HG02588 (cell line): ENCODE results near the gene CDK5.
"Not testable (repeated sequence)": the region's sequence is repeated elsewhere in the genome, so short reads cannot be mapped to it uniquely, and the experiment has no call there.

ENCODE experiments used
- ATAC-seq: cut with Tn5 transposase; IDR thresholded peaks from one replicate; pipeline ENCODE4 v1.9.1; 2021; ENCODE audit warnings: mild to moderate bottlenecking, moderate library complexity; ENCODE audit not compliant: unreplicated experiment

The CDK5 gene

GRCh38 chr7:151058781-151059366, 1.2 kb upstream of the CDK5 start:
- ATAC-seq = no peak

DNA sequence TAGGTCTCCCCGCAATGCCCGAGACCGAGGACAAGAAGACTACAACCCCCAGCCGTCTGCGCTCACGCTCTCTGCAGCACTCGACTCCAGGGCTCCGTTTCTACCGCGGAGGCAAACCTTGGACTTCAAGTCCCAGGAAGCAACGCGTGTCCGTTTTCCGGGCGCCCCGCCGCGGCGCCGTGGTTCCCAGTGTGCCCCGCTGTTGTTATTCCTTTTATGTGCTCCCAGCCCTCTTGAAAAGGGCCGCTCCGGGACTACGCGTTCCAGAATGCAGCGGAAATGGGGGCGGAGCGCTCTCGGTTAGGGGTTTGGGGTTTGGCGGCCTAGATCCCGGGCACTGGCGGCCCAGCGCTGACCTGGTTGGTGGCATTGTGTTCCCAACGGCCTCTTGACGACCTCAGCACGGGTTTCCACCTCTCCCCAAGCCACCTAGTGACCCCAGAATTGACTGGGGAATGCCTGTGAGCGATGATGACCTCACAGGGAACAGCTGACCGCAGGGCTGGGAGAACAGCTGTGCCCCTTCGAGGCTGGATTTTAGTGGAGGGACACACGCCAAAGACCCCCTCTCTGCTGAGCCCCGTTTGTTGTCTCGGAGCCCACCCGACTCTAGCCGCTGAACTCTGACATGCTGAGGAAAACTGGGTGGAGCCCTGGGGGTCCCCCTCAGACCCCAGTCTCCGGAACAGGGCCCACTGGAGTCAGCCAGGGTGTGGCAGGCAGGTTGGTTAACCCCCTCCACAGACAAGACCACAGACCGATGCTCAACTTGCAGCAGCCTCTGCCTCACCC, 488 bp upstream of the CDK5 start:
- ATAC-seq = peak; percentile 85

DNA sequence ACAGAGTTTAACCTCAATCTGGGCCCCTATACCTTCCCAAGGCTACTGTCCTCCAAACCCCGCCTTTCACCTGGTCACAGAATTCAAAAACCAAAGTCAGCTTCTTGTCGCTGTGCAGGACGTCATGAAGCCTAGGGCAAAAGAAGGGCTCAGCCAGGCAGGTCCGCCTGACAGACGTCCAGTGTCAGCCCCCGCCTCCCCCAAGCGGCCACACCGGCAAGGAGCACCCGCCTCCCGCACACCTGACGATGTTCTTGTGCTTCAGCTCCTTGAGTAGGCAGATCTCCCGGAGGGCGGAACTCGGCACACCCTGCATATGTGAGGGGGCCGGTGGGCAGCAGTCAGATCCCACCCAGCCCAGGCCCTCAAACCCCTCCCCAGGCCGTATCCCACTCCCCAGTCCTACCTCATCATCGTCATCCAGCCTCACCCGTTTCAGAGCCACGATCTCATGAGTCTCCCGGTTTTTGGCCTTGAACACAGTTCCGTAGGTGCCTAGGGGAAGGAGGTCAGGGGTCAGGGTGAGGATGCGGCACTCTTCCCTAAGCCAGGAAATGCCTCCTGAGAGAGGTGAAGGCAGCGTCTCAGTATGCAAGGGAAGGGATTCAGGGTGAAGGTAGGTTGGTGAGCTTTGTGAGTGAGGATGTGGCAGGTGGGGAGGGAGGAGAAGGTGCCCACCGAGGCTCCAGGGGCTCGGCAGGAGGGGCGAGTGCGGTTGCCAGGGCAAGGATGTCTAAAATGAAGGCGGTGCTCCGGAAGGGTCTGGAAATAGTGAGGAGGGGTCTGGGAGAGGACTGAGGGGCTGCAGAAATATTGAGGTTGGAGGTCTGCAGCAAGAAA, 811 bp downstream of the CDK5 start:
- no peak for ATAC-seq

GRCh38 chr7:151056283-151056665, 1.4 kb downstream of the CDK5 start:
- no peak for ATAC-seq

GRCh38 chr7:151053751-151054150, 3.9 kb downstream of the CDK5 start:
- ATAC-seq = no peak

DNA sequence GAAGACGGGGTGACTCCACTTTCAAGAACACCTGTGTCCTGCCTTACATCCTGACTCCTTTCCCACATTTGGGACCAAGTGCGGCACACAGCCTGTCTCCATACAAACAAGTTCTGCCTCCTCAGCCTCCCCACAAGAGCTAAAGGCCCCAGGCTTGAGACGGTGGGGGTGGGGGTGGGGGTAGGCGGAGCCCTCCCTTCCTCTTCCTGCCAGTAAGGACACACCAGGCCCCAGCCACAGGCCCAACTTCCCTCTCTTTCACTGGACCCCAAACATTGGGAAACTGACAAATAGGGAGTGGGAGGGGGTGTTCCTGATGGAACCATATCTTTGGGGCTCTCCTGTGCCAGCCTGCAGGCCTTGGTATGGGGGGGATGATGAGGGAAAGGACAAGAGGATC, 4.6 kb downstream of the CDK5 start:
- ATAC-seq = no peak

DNA sequence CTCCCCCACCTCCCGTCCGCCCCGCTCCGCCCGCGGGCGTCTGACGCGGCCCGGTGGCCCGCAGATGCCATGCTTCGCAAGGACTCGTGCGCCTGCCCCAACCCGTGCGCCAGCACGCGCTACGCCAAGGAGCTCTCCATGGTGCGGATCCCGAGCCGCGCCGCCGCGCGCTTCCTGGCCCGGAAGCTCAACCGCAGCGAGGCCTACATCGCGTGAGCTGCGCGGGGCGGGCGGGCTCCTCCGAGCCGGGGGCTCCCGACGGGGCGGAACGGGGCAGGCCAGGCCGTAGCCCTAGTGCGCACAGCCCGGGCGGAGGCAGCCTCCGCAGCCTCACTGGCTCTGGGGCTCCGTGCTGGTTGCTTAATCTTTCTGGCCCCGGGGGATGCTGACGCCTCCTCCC, 6.6 kb downstream of the CDK5 start:
- no peak for ATAC-seq

DNA sequence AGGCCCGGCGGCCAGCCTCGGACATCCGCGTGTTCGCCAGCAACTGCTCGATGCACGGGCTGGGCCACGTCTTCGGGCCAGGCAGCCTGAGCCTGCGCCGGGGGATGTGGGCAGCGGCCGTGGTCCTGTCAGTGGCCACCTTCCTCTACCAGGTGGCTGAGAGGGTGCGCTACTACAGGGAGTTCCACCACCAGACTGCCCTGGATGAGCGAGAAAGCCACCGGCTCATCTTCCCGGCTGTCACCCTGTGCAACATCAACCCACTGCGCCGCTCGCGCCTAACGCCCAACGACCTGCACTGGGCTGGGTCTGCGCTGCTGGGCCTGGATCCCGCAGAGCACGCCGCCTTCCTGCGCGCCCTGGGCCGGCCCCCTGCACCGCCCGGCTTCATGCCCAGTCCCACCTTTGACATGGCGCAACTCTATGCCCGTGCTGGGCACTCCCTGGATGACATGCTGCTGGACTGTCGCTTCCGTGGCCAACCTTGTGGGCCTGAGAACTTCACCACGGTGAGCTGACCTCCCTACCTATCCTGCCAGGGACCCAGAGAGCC, 8.7 kb downstream of the CDK5 start:
- ATAC-seq = no peak

GRCh38 chr7:151047976-151048815, 9.5 kb downstream of the CDK5 start, which contains the start of gene ASIC3:
Gene ASIC3 (plus strand): TSS chr7:151048531. CDS start chr7:151048886, 355 bp downstream.
- no peak for ATAC-seq

DNA sequence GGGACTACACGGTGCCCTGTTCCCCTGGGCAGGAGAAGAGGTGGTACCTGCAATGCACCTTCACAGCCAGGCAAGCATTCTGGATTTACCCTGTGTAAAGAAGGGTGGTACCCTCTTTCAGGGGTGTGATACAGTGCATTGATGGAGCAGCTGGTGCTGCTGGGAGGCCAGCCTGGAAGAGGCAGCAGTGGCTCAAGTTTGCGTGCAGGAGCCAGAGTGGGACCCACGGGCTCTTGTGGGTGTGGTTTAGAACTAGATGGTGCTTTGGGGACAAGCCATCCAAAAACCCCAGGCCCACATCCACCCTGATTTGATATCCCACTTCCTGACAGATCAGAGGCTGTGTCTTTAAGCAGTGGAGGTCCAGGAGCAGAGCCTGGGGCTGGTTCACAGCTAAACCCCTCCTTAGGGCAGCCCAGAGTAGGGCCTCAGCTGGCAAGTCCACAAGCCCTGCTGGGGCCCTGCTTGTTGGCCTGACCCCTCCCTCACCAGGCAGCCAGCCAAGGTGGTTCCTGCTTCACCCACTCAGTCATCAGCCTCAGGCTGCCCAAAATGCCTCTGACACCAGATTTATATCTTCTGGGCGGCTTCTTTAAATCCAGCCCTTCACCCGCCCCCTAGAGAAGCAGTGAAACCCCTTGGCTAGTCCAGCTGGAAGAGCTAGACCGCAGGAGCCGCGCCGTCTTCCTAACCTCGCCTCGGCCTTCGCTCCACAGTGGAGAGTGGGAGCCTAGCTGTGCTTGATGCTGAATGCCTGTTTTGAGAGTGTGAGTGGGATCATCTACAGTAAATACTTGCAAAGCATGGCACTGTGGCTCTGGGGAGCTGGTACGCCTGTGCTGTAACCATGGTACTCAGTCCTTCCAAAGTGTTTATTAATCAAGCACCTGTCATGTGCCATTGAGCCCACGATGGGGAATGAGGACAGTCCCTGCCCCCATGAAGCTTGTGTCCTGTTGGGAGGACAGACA, 10.8 kb downstream of the CDK5 start:
- no peak for ATAC-seq

DNA sequence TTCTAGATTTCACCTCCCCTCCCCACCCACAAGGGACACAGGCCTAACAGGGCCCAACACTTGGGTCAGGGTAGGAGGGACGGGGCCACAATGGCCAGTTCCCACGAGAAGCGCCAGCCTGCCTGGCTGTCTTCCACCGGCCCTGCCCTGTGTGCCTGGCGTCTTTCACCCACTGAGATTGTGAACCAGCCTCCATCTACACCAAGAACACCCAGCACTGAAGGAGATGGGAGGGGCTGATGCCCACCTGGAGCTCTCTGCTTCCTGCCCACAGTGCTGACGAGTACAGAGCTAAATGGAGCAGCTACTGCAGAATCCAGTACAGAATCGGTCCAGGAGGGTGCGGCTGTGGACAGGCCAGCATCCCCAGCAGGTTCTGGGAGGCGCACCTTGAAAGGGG, 11.7 kb downstream of the CDK5 start:
- no peak for ATAC-seq

DNA sequence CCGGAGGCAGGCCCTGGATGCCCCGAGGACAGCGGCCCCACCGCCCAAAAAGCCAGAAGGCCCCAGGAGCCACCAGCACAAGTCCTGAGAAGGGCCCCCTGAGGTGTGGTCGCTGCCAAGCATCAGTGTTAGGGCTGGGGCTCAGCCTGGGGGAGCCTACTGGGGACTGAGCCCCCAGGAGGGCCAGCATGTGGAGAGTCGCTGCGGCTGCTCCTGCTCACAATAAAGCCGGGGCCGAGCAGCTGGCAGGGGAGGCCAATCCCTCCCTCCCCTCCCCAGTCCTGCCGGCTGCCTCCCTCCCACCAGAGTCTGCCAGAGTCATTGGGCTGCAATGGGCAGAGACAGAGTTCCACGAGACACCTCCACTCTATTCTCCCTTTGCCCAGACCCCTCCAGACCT, 12.4 kb downstream of the CDK5 start:
- no peak for ATAC-seq

DNA sequence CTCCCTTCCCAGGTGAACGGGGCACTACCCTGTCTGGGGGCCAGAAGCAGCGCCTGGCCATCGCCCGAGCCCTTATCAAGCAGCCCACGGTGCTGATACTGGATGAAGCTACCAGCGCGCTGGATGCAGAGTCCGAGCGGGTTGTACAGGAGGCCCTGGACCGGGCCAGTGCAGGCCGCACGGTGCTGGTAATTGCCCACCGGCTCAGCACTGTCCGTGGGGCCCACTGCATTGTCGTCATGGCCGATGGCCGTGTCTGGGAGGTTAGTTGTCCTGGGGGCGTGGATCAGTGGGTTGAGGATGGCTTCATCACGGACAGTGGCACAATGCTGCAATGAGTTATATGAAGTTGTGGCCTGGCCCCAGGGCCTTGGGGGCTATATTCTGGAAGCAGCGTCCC, 13.7 kb downstream of the CDK5 start:
- ATAC-seq = no peak

GRCh38 chr7:151043449-151043848, 14.2 kb downstream of the CDK5 start:
- not testable (repeated sequence) for ATAC-seq

- ATAC-seq = no peak
These were observed 16.9 kb downstream of the CDK5 start for GRCh38 chr7:151040616-151041375.

DNA sequence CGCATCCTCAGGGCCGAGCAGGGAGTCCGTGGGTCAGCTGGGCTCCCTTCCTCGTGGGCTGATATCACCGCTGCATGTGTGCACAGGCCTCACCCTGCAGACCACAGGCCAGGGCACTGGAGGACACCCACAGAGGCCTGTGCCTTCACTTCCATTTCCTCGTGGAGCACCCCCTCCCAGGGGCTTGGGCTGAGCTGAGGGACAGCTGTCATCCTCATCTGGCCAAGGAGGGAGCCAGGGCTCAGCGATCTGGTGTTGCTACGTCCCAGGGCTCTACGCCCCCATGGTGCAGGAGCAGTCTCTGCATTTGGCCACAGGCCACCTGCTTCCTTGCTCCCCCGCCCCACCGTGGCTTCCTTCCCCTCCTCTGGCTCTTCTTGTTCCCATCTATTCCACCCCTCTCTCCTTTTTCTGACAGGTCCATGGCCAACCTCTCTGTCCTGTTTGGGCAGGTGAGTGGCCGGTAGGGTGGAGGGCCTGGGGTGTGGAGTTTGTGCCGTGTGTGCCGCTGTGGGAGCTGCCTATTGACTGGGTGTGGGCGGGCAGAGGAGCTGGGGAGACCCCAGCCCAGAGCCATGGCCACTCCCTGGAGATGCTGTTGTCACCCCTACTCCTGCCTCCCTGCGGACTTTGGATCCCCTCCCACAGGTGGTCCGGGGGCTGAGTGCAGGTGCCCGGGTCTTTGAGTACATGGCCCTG, 17.7 kb downstream of the CDK5 start:
- no peak for ATAC-seq

GRCh38 chr7:151038951-151039849, 18.5 kb downstream of the CDK5 start:
- ATAC-seq = no peak
